Measurements from ENCODE around the gene UBE4A.
"Not testable (repeated sequence)": the region's sequence is repeated elsewhere in the genome, so short reads cannot be mapped to it uniquely, and the experiment has no call there.

Gene UBE4A

DNA sequence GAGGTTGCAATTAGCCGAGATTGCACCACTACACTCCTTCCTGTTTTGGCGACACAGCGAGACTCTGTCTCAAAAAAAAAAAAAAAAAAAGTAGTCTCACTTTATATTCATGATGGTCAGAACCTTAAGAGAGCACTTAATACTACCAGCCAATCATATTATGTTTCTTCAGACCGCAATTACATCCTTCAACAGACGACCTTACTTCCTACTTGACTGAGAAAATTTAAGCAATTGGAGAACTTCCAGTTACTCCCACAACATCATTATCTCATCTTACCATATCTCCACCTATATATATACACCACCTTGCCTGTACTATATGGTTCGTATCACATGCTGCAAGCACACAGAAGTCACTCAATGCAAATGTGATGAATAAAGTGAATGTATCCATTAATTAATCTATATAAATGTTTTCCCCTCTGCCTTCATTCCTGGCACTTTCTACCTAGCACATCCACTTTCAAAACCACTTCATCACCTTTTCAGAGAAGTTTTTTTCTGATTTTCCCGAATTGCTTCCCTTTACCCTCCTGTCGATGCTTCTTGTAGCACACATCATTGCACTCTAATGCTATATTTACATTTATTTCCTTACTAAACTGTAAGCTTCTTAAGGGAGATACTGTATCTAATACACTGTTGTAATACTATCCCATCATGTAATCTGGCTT, 55.8 kb downstream of the UBE4A start:
- H3K27me3 ChIP-seq (ENCODE audit: low read length), result no peaks in the 10 kb centered on the region
- no peak overlapping the region for H3K27ac ChIP-seq (ENCODE audit: low read depth, low read length)
- no peaks in the 10 kb centered on the region for H3K36me3 ChIP-seq (ENCODE audit: low read length)
- no peak overlapping the region for H3K4me3 ChIP-seq (ENCODE audit: insufficient read depth, low read length, poor library complexity, severe bottlenecking)
- H3K9me2 ChIP-seq (replicated peaks; ENCODE audit: insufficient read depth, low read length), result no peaks in the 10 kb centered on the region
- H3K9me3 ChIP-seq (ENCODE audit: insufficient read depth, low read length), result no peaks in the 10 kb centered on the region
- no peak overlapping the region for H2AFZ ChIP-seq (ENCODE audit: low read depth, low read length, severe bottlenecking)
- H3K79me2 ChIP-seq (ENCODE audit: insufficient read depth, low read length), result 0 out of 2 replicates have a peak, but pooled peaks cover 4% of the 10 kb centered on the region
- H3F3A ChIP-seq (ENCODE audit: insufficient read depth), result 0 out of 2 replicates have a peak, but pooled peaks cover 3% of the 10 kb centered on the region
- H3K9ac ChIP-seq (ENCODE audit: low read length), result no peak overlapping the region
- no peaks in the 10 kb centered on the region for H4K20me1 ChIP-seq (ENCODE audit: low read depth, low read length)
- no peak overlapping the region for H3K4me2 ChIP-seq (ENCODE audit: low read depth, low read length, poor library complexity, severe bottlenecking)
- TF ChIP-seq EZH2phosphoT487 (conservative IDR thresholded peaks at IDR 0.05; ENCODE audit: low read length), result no peak
- TF ChIP-seq, protein P1, sequence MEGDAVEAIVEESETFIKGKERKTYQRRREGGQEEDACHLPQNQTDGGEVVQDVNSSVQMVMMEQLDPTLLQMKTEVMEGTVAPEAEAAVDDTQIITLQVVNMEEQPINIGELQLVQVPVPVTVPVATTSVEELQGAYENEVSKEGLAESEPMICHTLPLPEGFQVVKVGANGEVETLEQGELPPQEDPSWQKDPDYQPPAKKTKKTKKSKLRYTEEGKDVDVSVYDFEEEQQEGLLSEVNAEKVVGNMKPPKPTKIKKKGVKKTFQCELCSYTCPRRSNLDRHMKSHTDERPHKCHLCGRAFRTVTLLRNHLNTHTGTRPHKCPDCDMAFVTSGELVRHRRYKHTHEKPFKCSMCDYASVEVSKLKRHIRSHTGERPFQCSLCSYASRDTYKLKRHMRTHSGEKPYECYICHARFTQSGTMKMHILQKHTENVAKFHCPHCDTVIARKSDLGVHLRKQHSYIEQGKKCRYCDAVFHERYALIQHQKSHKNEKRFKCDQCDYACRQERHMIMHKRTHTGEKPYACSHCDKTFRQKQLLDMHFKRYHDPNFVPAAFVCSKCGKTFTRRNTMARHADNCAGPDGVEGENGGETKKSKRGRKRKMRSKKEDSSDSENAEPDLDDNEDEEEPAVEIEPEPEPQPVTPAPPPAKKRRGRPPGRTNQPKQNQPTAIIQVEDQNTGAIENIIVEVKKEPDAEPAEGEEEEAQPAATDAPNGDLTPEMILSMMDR (IDR thresholded peaks at IDR 0.05; ENCODE audit: insufficient read depth, low read length, poor library complexity, severe bottlenecking), result no peak

- H2AFZ ChIP-seq (ENCODE audit: low read depth, low read length, severe bottlenecking), result no peak overlapping the region
- H3K27me3 ChIP-seq (ENCODE audit: low read length), result no peaks in the 10 kb centered on the region
- 0 out of 2 replicates have a peak, but pooled peaks cover 3% of the 10 kb centered on the region for H3F3A ChIP-seq (ENCODE audit: insufficient read depth)
- H3K9me3 ChIP-seq (ENCODE audit: insufficient read depth, low read length), result no peaks in the 10 kb centered on the region
- no peak overlapping the region for H3K9ac ChIP-seq (ENCODE audit: low read length)
- TF ChIP-seq, protein P1 (IDR thresholded peaks at IDR 0.05; ENCODE audit: insufficient read depth, low read length, poor library complexity, severe bottlenecking), result no peak
- H4K20me1 ChIP-seq (ENCODE audit: low read depth, low read length), result no peaks in the 10 kb centered on the region
- no peak overlapping the region for H3K27ac ChIP-seq (ENCODE audit: low read depth, low read length)
- no peaks in the 10 kb centered on the region for H3K9me2 ChIP-seq (replicated peaks; ENCODE audit: insufficient read depth, low read length)
- no peak overlapping the region for H3K4me3 ChIP-seq (ENCODE audit: insufficient read depth, low read length, poor library complexity, severe bottlenecking)
- 0 out of 2 replicates have a peak, but pooled peaks cover 4% of the 10 kb centered on the region for H3K79me2 ChIP-seq (ENCODE audit: insufficient read depth, low read length)
- H3K4me2 ChIP-seq (ENCODE audit: low read depth, low read length, poor library complexity, severe bottlenecking), result no peak overlapping the region
- no peaks in the 10 kb centered on the region for H3K36me3 ChIP-seq (ENCODE audit: low read length)
Observed at GRCh38 chr11:118415739-118416068, 56.3 kb downstream of the UBE4A start.

GRCh38 chr11:118416900-118417299, 57.5 kb downstream of the UBE4A start:
- not testable (repeated sequence) for H3K9me2 ChIP-seq (replicated peaks; ENCODE audit: insufficient read depth, low read length)

GRCh38 chr11:118417801-118418200, 58.4 kb downstream of the UBE4A start:
- H3K27ac ChIP-seq (ENCODE audit: low read depth, low read length), result no peak overlapping the region
- no peaks in the 10 kb centered on the region for H3K79me2 ChIP-seq (ENCODE audit: insufficient read depth, low read length)
- H3F3A ChIP-seq (ENCODE audit: insufficient read depth), result 0 out of 2 replicates have a peak, but pooled peaks cover 1% of the 10 kb centered on the region
- no peaks in the 10 kb centered on the region for H3K9me3 ChIP-seq (ENCODE audit: insufficient read depth, low read length)
- H3K4me3 ChIP-seq (ENCODE audit: insufficient read depth, low read length, poor library complexity, severe bottlenecking), result no peak overlapping the region
- no peaks in the 10 kb centered on the region for H3K9me2 ChIP-seq (replicated peaks; ENCODE audit: insufficient read depth, low read length)
- H3K9ac ChIP-seq (ENCODE audit: low read length), result no peak overlapping the region
- no peaks in the 10 kb centered on the region for H3K27me3 ChIP-seq (ENCODE audit: low read length)
- H3K36me3 ChIP-seq (ENCODE audit: low read length), result no peaks in the 10 kb centered on the region
- no peaks in the 10 kb centered on the region for H4K20me1 ChIP-seq (ENCODE audit: low read depth, low read length)
- no peak overlapping the region for H3K4me2 ChIP-seq (ENCODE audit: low read depth, low read length, poor library complexity, severe bottlenecking)
- no peak overlapping the region for H2AFZ ChIP-seq (ENCODE audit: low read depth, low read length, severe bottlenecking)
- TF ChIP-seq, protein P1 (IDR thresholded peaks at IDR 0.05; ENCODE audit: insufficient read depth, low read length, poor library complexity, severe bottlenecking), result no peak
- no peak for TF ChIP-seq EZH2phosphoT487 (conservative IDR thresholded peaks at IDR 0.05; ENCODE audit: low read length)

More at GRCh38 chr11:118416900-118417299, 57.5 kb downstream of the UBE4A start:
- not testable (repeated sequence) for H3K9ac ChIP-seq (ENCODE audit: low read length); H3K4me2 ChIP-seq (ENCODE audit: low read depth, low read length, poor library complexity, severe bottlenecking); H3K9me3 ChIP-seq (ENCODE audit: insufficient read depth, low read length); H3K27me3 ChIP-seq (ENCODE audit: low read length); H3K4me3 ChIP-seq (ENCODE audit: insufficient read depth, low read length, poor library complexity, severe bottlenecking); H3K27ac ChIP-seq (ENCODE audit: low read depth, low read length); H4K20me1 ChIP-seq (ENCODE audit: low read depth, low read length); H3K79me2 ChIP-seq (ENCODE audit: insufficient read depth, low read length); H2AFZ ChIP-seq (ENCODE audit: low read depth, low read length, severe bottlenecking); H3F3A ChIP-seq (ENCODE audit: insufficient read depth); H3K36me3 ChIP-seq (ENCODE audit: low read length)

Measured in SU-DHL-6 (cell line).